ENCODE data around the gene CCDC146.
"Not testable (repeated sequence)": the region's sequence is repeated elsewhere in the genome, so short reads cannot be mapped to it uniquely, and the experiment has no call there.

The CCDC146 gene

GRCh38 chr7:77199013-77199966 is 76.9 kb downstream of the CCDC146 start, which contains the start of gene FGL2:
TSS of gene FGL2 (minus strand) at chr7:77199819. CDS start at chr7:77199793, 26 bp downstream.
- DNase-seq (ENCODE audit: low read depth in 1 of 2, low spot score in 1 of 2) = no peak

- DNase-seq (ENCODE audit: low read depth in 1 of 2, low spot score in 1 of 2) = no peak
These were observed 78.1 kb downstream of the CCDC146 start for GRCh38 chr7:77200542-77200941.

- no peak for DNase-seq (ENCODE audit: low read depth in 1 of 2, low spot score in 1 of 2)
These were observed 80.1 kb downstream of the CCDC146 start for GRCh38 chr7:77202481-77202976.

- DNase-seq (ENCODE audit: low read depth in 1 of 2, low spot score in 1 of 2) = no peak
These were observed 83.3 kb downstream of the CCDC146 start for GRCh38 chr7:77205706-77206105.

GRCh38 chr7:77208416-77208815 is 86.0 kb downstream of the CCDC146 start:
- no peak for DNase-seq (ENCODE audit: low read depth in 1 of 2, low spot score in 1 of 2)

GRCh38 chr7:77209479-77210139 is 87.2 kb downstream of the CCDC146 start:
- no peak for DNase-seq (ENCODE audit: low read depth in 1 of 2, low spot score in 1 of 2)

- no peak for DNase-seq (ENCODE audit: low read depth in 1 of 2, low spot score in 1 of 2)
These were observed 93.9 kb downstream of the CCDC146 start for GRCh38 chr7:77216181-77216845.

GRCh38 chr7:77217474-77218185 is 95.2 kb downstream of the CCDC146 start:
- DNase-seq (ENCODE audit: low read depth in 1 of 2, low spot score in 1 of 2) = no peak

- DNase-seq (ENCODE audit: low read depth in 1 of 2, low spot score in 1 of 2) = not testable (repeated sequence)
These were observed 97.4 kb downstream of the CCDC146 start for GRCh38 chr7:77219701-77220331.

GRCh38 chr7:77222065-77222464 is 99.7 kb downstream of the CCDC146 start:
- no peak for DNase-seq (ENCODE audit: low read depth in 1 of 2, low spot score in 1 of 2)

- DNase-seq (ENCODE audit: low read depth in 1 of 2, low spot score in 1 of 2) = no peak
These were observed 100.4 kb downstream of the CCDC146 start for GRCh38 chr7:77222819-77223218.

- no peak for DNase-seq (ENCODE audit: low read depth in 1 of 2, low spot score in 1 of 2)
These were observed 100.8 kb downstream of the CCDC146 start for GRCh38 chr7:77223261-77223660.

- DNase-seq (ENCODE audit: low read depth in 1 of 2, low spot score in 1 of 2) = no peak
These were observed 104.0 kb downstream of the CCDC146 start for GRCh38 chr7:77226357-77226839.

GRCh38 chr7:77228795-77229194 is 106.4 kb downstream of the CCDC146 start:
- DNase-seq (ENCODE audit: low read depth in 1 of 2, low spot score in 1 of 2) = not testable (repeated sequence)

- no peak for DNase-seq (ENCODE audit: low read depth in 1 of 2, low spot score in 1 of 2)
These were observed 110.1 kb downstream of the CCDC146 start for GRCh38 chr7:77232467-77232866.

GRCh38 chr7:77235276-77235675 is 112.9 kb downstream of the CCDC146 start:
- DNase-seq (ENCODE audit: low read depth in 1 of 2, low spot score in 1 of 2) = no peak

- no peak for DNase-seq (ENCODE audit: low read depth in 1 of 2, low spot score in 1 of 2)
These were observed 116.3 kb downstream of the CCDC146 start for GRCh38 chr7:77238703-77239136.

- DNase-seq (ENCODE audit: low read depth in 1 of 2, low spot score in 1 of 2) = no peak
These were observed 117.1 kb downstream of the CCDC146 start for GRCh38 chr7:77239471-77239870.

- no peak for DNase-seq (ENCODE audit: low read depth in 1 of 2, low spot score in 1 of 2)
These were observed 119.7 kb downstream of the CCDC146 start for GRCh38 chr7:77242068-77242467.

- no peak for DNase-seq (ENCODE audit: low read depth in 1 of 2, low spot score in 1 of 2)
These were observed 120.1 kb downstream of the CCDC146 start for GRCh38 chr7:77242554-77242953.

Measured in stimulated activated CD4-positive, alpha-beta T cell treated with anti-CD3 and anti-CD28 coated beads, Interleukin-15, amount 100 ng/mL, for 1 hour (primary cell).